Body of pancreas (tissue), 4 donors: ENCODE measurements around the gene E2F3. TPM values are rescaled to one million over a fixed set of nuclear protein-coding genes. Genes with fewer than 3 reads are reported as not detected.

Experiments
- ATAC-seq: fragments of 150-250 bp; one replicate; pipeline ENCODE4 v1.9.1; 2016
- DNase-seq, 4 donors: peaks; one replicate each; pipeline ENCODE4 v3.0.0-alpha.2; 2019
- H3K27ac ChIP-seq, 4 donors: fragments of 200-600 bp; sonication (generic); 1 replicate in 3 of 4; 2 replicates in 1 of 4; pipeline versions ENCODE4 v1.5.1 to v1.6.1; 2016 to 2019; ENCODE audit warnings: mild to moderate bottlenecking in 1 of 4, mixed read lengths in 1 of 4, moderate library complexity in 1 of 4
- H3K27me3 ChIP-seq, 2 donors: fragments of 200-600 bp; sonication (generic); one replicate each; pipeline ENCODE4 v1.6.0; 2016; ENCODE audit warnings: mild to moderate bottlenecking in 1 of 2
- H3K36me3 ChIP-seq, 2 donors: fragments of 200-600 bp; sonication (generic); replicated peaks in 1 of 2; 2 replicates each; pipeline ENCODE4 v1.5.1; 2016; ENCODE audit warnings: low read depth in 2 of 2; ENCODE audit not compliant: insufficient read depth in 1 of 2
- H3K4me1 ChIP-seq: fragments of 200-600 bp; sonication (generic); one replicate; pipeline ENCODE4 v1.6.0; 2016
- H3K4me3 ChIP-seq, 2 donors: fragments of 200-600 bp; sonication (generic); 1 replicate in 1 of 2; 2 replicates in 1 of 2; pipeline ENCODE4 v1.5.1; 2016 to 2019
- H3K9me3 ChIP-seq, 3 donors: fragments of 200-600 bp; sonication (generic); 1 replicate in 2 of 3; 2 replicates in 1 of 3; pipeline ENCODE4 v1.5.1; 2016
- CTCF ChIP-seq, 7 experiments: fragments of 450-650 bp in 4 of 7; fragments of 200-600 bp in 3 of 7; sonication (generic) in 3 of 7; IDR thresholded peaks; one replicate each; pipeline ENCODE4 v1.5.1; 2016 to 2019; ENCODE audit warnings: antibody characterized with exemption in 7 of 7
- POLR2A ChIP-seq, 3 donors: fragments of 450-650 bp; IDR thresholded peaks; one replicate each; pipeline ENCODE4 v1.6.1; 2016; ENCODE audit warnings: antibody characterized with exemption in 3 of 3, mild to moderate bottlenecking in 2 of 3
- WGBS, 2 donors: methylation state at CpG; one replicate each; pipeline ENCODE4 v1.1.5; 2017; 5-methylcytosine and 5-hydroxymethylcytosine counted together
- intact Hi-C: fragments of 100-400 bp; cut with DNase I; formaldehyde crosslinking; loops from one replicate; pipeline ENCODE4 v1.15.1; 2023
- total RNA-seq, 2 donors: library from RNA; depleted of rRNA; stranded (reverse); fragments of >200 nt; gene quantifications; one replicate each; pipeline ENCODE4 v1.1.0, GENCODE V29; 2016

The E2F3 gene
- total RNA-seq, 2 donors from 2014 or later, result 2.0 to 2.3 TPM

GRCh38 chr6:20441921-20442320 lies 40.2 kb downstream of the E2F3 start:
- H3K4me3 ChIP-seq, result no peak overlapping the region
- H3K36me3 ChIP-seq, result no peaks in the 10 kb centered on the region
- no peaks in the 10 kb centered on the region for H3K27me3 ChIP-seq
- 79 to 83% methylated on average over 7 of the region's 7 CpGs for WGBS, 2 donors
- H3K27ac ChIP-seq, result no peak overlapping the region
- H3K4me1 ChIP-seq, result no peaks in the 10 kb centered on the region
- intact Hi-C loops, result no loop called here
- H3K9me3 ChIP-seq, result no peaks in the 10 kb centered on the region
- DNase-seq (no peak), ATAC-seq (no peak)
- no peak for TF ChIP-seq POLR2A (IDR thresholded peaks at IDR 0.05)
- TF ChIP-seq CTCF (IDR thresholded peaks at IDR 0.05), result no peak

- Histone ChIP-seq H3K27me3 (no peaks in the 10 kb centered on the region), H3K36me3 (no peaks in the 10 kb centered on the region), H3K4me3 (no peak overlapping the region), H3K27ac (no peak overlapping the region), H3K9me3 (no peaks in the 10 kb centered on the region), H3K4me1 (no peaks in the 10 kb centered on the region)
- 88 to 100% methylated on average over 4 to 5 of the region's 5 CpGs for WGBS, 2 donors
- intact Hi-C loops, result no loop called here
- DNase-seq, result no peak
- no peak for ATAC-seq
- no peak for TF ChIP-seq POLR2A (IDR thresholded peaks at IDR 0.05)
- no peak for TF ChIP-seq CTCF (IDR thresholded peaks at IDR 0.05)
Observed at GRCh38 chr6:20444786-20445271, 43.1 kb downstream of the E2F3 start.

- Histone ChIP-seq H3K4me1 (no peaks in the 10 kb centered on the region), H3K9me3 (no peaks in the 10 kb centered on the region), H3K36me3 (no peaks in the 10 kb centered on the region), H3K27me3 (no peaks in the 10 kb centered on the region), H3K4me3 (no peak overlapping the region), H3K27ac (no peak overlapping the region)
- 62 to 81% methylated on average over 3 of the region's 3 CpGs for WGBS, 2 donors
- ATAC-seq, result no peak
- DNase-seq, result no peak
- TF ChIP-seq POLR2A (IDR thresholded peaks at IDR 0.05) (no peak), CTCF (IDR thresholded peaks at IDR 0.05) (no peak)
- intact Hi-C loops, result no loop called here
Observed at GRCh38 chr6:20447157-20447556, 45.5 kb downstream of the E2F3 start.

GRCh38 chr6:20447581-20448132 lies 46.0 kb downstream of the E2F3 start:
- no peaks in the 10 kb centered on the region for H3K36me3 ChIP-seq
- H3K4me3 ChIP-seq, result no peak overlapping the region
- H3K9me3 ChIP-seq, result no peaks in the 10 kb centered on the region
- no peak for TF ChIP-seq CTCF (IDR thresholded peaks at IDR 0.05)
- TF ChIP-seq POLR2A (IDR thresholded peaks at IDR 0.05), result no peak
- intact Hi-C loops, result no loop called here
- DNase-seq (no peak), ATAC-seq (no peak)
- WGBS, 2 donors, result 41 to 50% methylated on average over 4 of the region's 4 CpGs
- H3K27me3 ChIP-seq, result no peaks in the 10 kb centered on the region
- no peaks in the 10 kb centered on the region for H3K4me1 ChIP-seq
- H3K27ac ChIP-seq, result no peak overlapping the region

GRCh38 chr6:20448828-20449227 lies 47.1 kb downstream of the E2F3 start:
- ATAC-seq (no peak), DNase-seq (no peak)
- intact Hi-C loops, result no loop called here
- H3K9me3 ChIP-seq, result no peaks in the 10 kb centered on the region
- no peak overlapping the region for H3K27ac ChIP-seq
- H3K27me3 ChIP-seq, result no peaks in the 10 kb centered on the region
- H3K36me3 ChIP-seq, result no peaks in the 10 kb centered on the region
- H3K4me3 ChIP-seq, result no peak overlapping the region
- 73 to 82% methylated on average over 2 of the region's 2 CpGs for WGBS, 2 donors
- TF ChIP-seq POLR2A (IDR thresholded peaks at IDR 0.05) (no peak), CTCF (IDR thresholded peaks at IDR 0.05) (no peak)
- H3K4me1 ChIP-seq, result no peaks in the 10 kb centered on the region
